NCI-H146 treated with DMSO at 0.1 percent for 48 hours (cell line): ENCODE measurements around the gene STARD10.

Experiments
- DNase-seq: peaks from one replicate; lab custom pipeline; 2025; ENCODE audit not compliant: unreplicated experiment; lab: John Stamatoyannopoulos, UW

Gene STARD10

GRCh38 chr11:72732329-72732728, 61.5 kb downstream of the STARD10 start:
- DNase-seq, result no peak

- DNase-seq, result no peak
Observed at GRCh38 chr11:72730737-72731136, 63.1 kb downstream of the STARD10 start.

- no peak for DNase-seq
Observed at GRCh38 chr11:72730243-72730642, 63.6 kb downstream of the STARD10 start.

- no peak for DNase-seq
Observed at GRCh38 chr11:72727521-72727920, 66.3 kb downstream of the STARD10 start.

- no peak for DNase-seq
Observed at GRCh38 chr11:72726266-72727220, 67.3 kb downstream of the STARD10 start.

- DNase-seq, result no peak
Observed at GRCh38 chr11:72725724-72726028, 68.2 kb downstream of the STARD10 start.

GRCh38 chr11:72724851-72725723, 68.8 kb downstream of the STARD10 start:
- peak; percentile 57 for DNase-seq

GRCh38 chr11:72724021-72724551, 69.8 kb downstream of the STARD10 start:
- DNase-seq, result no peak

- DNase-seq, result no peak
Observed at GRCh38 chr11:72723508-72723907, 70.3 kb downstream of the STARD10 start.

GRCh38 chr11:72722050-72722748, 71.6 kb downstream of the STARD10 start:
- DNase-seq, result no peak

GRCh38 chr11:72721689-72722049, 72.2 kb downstream of the STARD10 start:
- no peak for DNase-seq

- DNase-seq, result no peak
Observed at GRCh38 chr11:72721276-72721675, 72.6 kb downstream of the STARD10 start.

GRCh38 chr11:72720784-72721183, 73.1 kb downstream of the STARD10 start:
- DNase-seq, result no peak

- DNase-seq, result no peak
Observed at GRCh38 chr11:72720047-72720446, 73.8 kb downstream of the STARD10 start.

GRCh38 chr11:72719551-72719950, 74.3 kb downstream of the STARD10 start:
- no peak for DNase-seq

- no peak for DNase-seq
Observed at GRCh38 chr11:72719144-72719543, 74.7 kb downstream of the STARD10 start.

GRCh38 chr11:72718101-72718501, 75.7 kb downstream of the STARD10 start:
- DNase-seq, result no peak

- no peak for DNase-seq
Observed at GRCh38 chr11:72716788-72717435, 76.9 kb downstream of the STARD10 start.

GRCh38 chr11:72716290-72716689, 77.6 kb downstream of the STARD10 start:
- DNase-seq, result no peak

- DNase-seq, result no peak
Observed at GRCh38 chr11:72712841-72713240, 81.0 kb downstream of the STARD10 start.
